RWPE2 (cell line): ENCODE results near the gene MED23.

Experiments
- ATAC-seq: fragments of 200-7000 bp; cut with Tn5 transposase; 3 replicates; pipeline ENCODE4 v1.9.1; 2021; ENCODE audit warnings: low read depth
- DNase-seq: peaks from one replicate; pipeline ENCODE4 v3.0.0-alpha.2; 2020; ENCODE audit warnings: low spot score
- H3K27ac ChIP-seq: fragments of 450-650 bp; 2 replicates; pipeline ENCODE4 v1.5.1; 2017; ENCODE audit warnings: mild to moderate bottlenecking; ENCODE audit not compliant: poor library complexity, severe bottlenecking
- H3K27me3 ChIP-seq: fragments of 250-450 bp; sonication (Bioruptor Pico); 2 replicates; pipeline ENCODE4 v1.5.1; 2021; ENCODE audit warnings: mild to moderate bottlenecking, moderate library complexity; ENCODE audit not compliant: insufficient read depth, poor library complexity, severe bottlenecking
- H3K36me3 ChIP-seq: fragments of 250-450 bp; sonication (Bioruptor Pico); 2 replicates; pipeline ENCODE4 v1.5.1; 2020; ENCODE audit warnings: low read depth, mild to moderate bottlenecking, moderate library complexity
- H3K4me1 ChIP-seq: fragments of 250-450 bp; sonication (Bioruptor Pico); 2 replicates; pipeline ENCODE4 v1.5.1; 2021; ENCODE audit warnings: mild to moderate bottlenecking, moderate library complexity; ENCODE audit not compliant: insufficient read depth, poor library complexity, severe bottlenecking
- H3K4me3 ChIP-seq: fragments of 250-450 bp; sonication (Bioruptor Pico); 2 replicates; pipeline ENCODE4 v1.5.1; 2021; ENCODE audit warnings: mild to moderate bottlenecking, moderate library complexity; ENCODE audit not compliant: severe bottlenecking
- H3K9me3 ChIP-seq: fragments of 250-450 bp; sonication (Bioruptor Pico); 2 replicates; pipeline ENCODE4 v1.5.1; 2021; ENCODE audit warnings: mild to moderate bottlenecking, moderate library complexity; ENCODE audit not compliant: severe bottlenecking
- CTCF ChIP-seq: fragments of 450-650 bp; IDR thresholded peaks from one replicate; pipeline ENCODE4 v1.5.1; 2017; ENCODE audit warnings: mild to moderate bottlenecking, moderate library complexity; ENCODE audit not compliant: poor library complexity, severe bottlenecking

MED23 gene

GRCh38 chr6:131581523-131581922, 46.5 kb downstream of the MED23 start:
- ATAC-seq (no peak), DNase-seq (no peak)
- no peaks in the 10 kb centered on the region for H3K27me3 ChIP-seq
- no peak overlapping the region for H3K27ac ChIP-seq
- H3K4me3 ChIP-seq, result no peak overlapping the region
- H3K4me1 ChIP-seq, result no peaks in the 10 kb centered on the region
- H3K9me3 ChIP-seq, result no peaks in the 10 kb centered on the region
- peaks cover 42% of the 10 kb centered on the region for H3K36me3 ChIP-seq
- no peak for TF ChIP-seq CTCF

GRCh38 chr6:131575834-131576478, 52.1 kb downstream of the MED23 start:
- H3K4me1 ChIP-seq, result no peaks in the 10 kb centered on the region
- no peaks in the 10 kb centered on the region for H3K9me3 ChIP-seq
- ATAC-seq (no peak), DNase-seq (no peak)
- no peaks in the 10 kb centered on the region for H3K27me3 ChIP-seq
- no peak for TF ChIP-seq CTCF
- 0 out of 2 replicates have a peak, but pooled peaks cover 5% of the 10 kb centered on the region for H3K36me3 ChIP-seq
- H3K27ac ChIP-seq, result no peak overlapping the region
- H3K4me3 ChIP-seq, result no peak overlapping the region

GRCh38 chr6:131574686-131575085, 53.4 kb downstream of the MED23 start:
- Histone ChIP-seq H3K4me1 (no peaks in the 10 kb centered on the region), H3K4me3 (no peak overlapping the region), H3K27me3 (no peaks in the 10 kb centered on the region), H3K9me3 (no peaks in the 10 kb centered on the region), H3K27ac (no peak overlapping the region), H3K36me3 (0 out of 2 replicates have a peak, but pooled peaks cover 3% of the 10 kb centered on the region)
- no peak for TF ChIP-seq CTCF
- ATAC-seq (no peak), DNase-seq (no peak)

GRCh38 chr6:131574133-131574532, 53.9 kb downstream of the MED23 start:
- Histone ChIP-seq H3K4me1 (no peaks in the 10 kb centered on the region), H3K9me3 (no peaks in the 10 kb centered on the region), H3K36me3 (no peaks in the 10 kb centered on the region), H3K27ac (no peak overlapping the region), H3K4me3 (no peak overlapping the region), H3K27me3 (no peaks in the 10 kb centered on the region)
- TF ChIP-seq CTCF, result no peak
- DNase-seq (no peak), ATAC-seq (no peak)

GRCh38 chr6:131572686-131573415, 55.2 kb downstream of the MED23 start, which contains the start of gene ARG1:
Gene ARG1 (plus strand): TSS chr6:131573226. CDS start chr6:131573283, 57 bp downstream.
- H3K36me3 ChIP-seq, result no peaks in the 10 kb centered on the region
- no peak for ATAC-seq

More at GRCh38 chr6:131572686-131573415, 55.2 kb downstream of the MED23 start, which contains the start of gene ARG1:
- no peaks in the 10 kb centered on the region for H3K4me1 ChIP-seq
- no peaks in the 10 kb centered on the region for H3K9me3 ChIP-seq
- no peak for TF ChIP-seq CTCF
- no peak within 1 kb of the TSS for H3K4me3 ChIP-seq
- no peak for DNase-seq
- H3K27me3 ChIP-seq, result no peaks in the 10 kb centered on the region
- no peak within 1 kb of the TSS for H3K27ac ChIP-seq
